ENCODE data around the gene PRPF31.

GRCh38 chr19:54105796-54106195 is 9.8 kb upstream of the PRPF31 start:
- TF ChIP-seq, protein P1, sequence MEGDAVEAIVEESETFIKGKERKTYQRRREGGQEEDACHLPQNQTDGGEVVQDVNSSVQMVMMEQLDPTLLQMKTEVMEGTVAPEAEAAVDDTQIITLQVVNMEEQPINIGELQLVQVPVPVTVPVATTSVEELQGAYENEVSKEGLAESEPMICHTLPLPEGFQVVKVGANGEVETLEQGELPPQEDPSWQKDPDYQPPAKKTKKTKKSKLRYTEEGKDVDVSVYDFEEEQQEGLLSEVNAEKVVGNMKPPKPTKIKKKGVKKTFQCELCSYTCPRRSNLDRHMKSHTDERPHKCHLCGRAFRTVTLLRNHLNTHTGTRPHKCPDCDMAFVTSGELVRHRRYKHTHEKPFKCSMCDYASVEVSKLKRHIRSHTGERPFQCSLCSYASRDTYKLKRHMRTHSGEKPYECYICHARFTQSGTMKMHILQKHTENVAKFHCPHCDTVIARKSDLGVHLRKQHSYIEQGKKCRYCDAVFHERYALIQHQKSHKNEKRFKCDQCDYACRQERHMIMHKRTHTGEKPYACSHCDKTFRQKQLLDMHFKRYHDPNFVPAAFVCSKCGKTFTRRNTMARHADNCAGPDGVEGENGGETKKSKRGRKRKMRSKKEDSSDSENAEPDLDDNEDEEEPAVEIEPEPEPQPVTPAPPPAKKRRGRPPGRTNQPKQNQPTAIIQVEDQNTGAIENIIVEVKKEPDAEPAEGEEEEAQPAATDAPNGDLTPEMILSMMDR (conservative IDR thresholded peaks at IDR 0.05; ENCODE audit: low read length), result no peak
- no peak for TF ChIP-seq EZH2phosphoT487 (IDR thresholded peaks at IDR 0.05; ENCODE audit: borderline replicate concordance, low read depth, low read length)
